Left lung (tissue), 10 donors: ENCODE results near the gene DHODH. TPM values are rescaled to one million over a fixed set of nuclear protein-coding genes. Genes with fewer than 3 reads are reported as not detected.

Source experiments
- ATAC-seq: fragments of 200-7000 bp; cut with Tn5 transposase; one replicate; pipeline ENCODE4 v1.9.1; 2020; ENCODE audit warnings: moderate library complexity
- DNase-seq, 4 donors: peaks; one replicate each; pipeline ENCODE4 v3.0.0-alpha.2; 2013 to 2020
- H3K27ac ChIP-seq, 2 donors: fragments of 200-600 bp; sonication (generic) in 1 of 2; one replicate each; pipeline versions ENCODE4 v1.5.0 to v1.8.0; 2020 to 2021
- H3K27me3 ChIP-seq, 2 donors: fragments of 200-600 bp; sonication (generic) in 1 of 2; one replicate each; pipeline versions ENCODE4 v1.5.0 to v1.8.0; 2020 to 2021
- H3K36me3 ChIP-seq, 2 donors: fragments of 200-600 bp; sonication (generic) in 1 of 2; one replicate each; pipeline versions ENCODE4 v1.5.0 to v1.8.0; 2020 to 2021
- H3K4me1 ChIP-seq, 2 donors: fragments of 200-600 bp; one replicate each; pipeline ENCODE4 v1.8.0; 2021
- H3K4me3 ChIP-seq, 2 donors: fragments of 200-600 bp; sonication (generic) in 1 of 2; one replicate each; pipeline versions ENCODE4 v1.5.0 to v1.8.0; 2020 to 2021; ENCODE audit warnings: mild to moderate bottlenecking in 1 of 2
- H3K9me3 ChIP-seq, 2 donors: fragments of 200-600 bp; sonication (generic) in 1 of 2; one replicate each; pipeline versions ENCODE4 v1.5.0 to v1.8.0; 2020 to 2021
- intact Hi-C, 2 donors: fragments of 100-400 bp; cut with DNase I; formaldehyde crosslinking; loops; one replicate each; pipeline versions ENCODE4 v1.11.2 to v1.14.2; 2022
- polyA plus RNA-seq, 6 donors: library from polyadenylated mRNA; unstranded; fragments of 120-200 nt; gene quantifications; one replicate each; pipeline ENCODE4 v1.2.1, GENCODE V29; 2013; ENCODE audit not compliant: insufficient read length in 6 of 6
- total RNA-seq, 2 donors: library from RNA; stranded (reverse); fragmentation: NEBNext Ultra II Directional; extraction: Animal tissue kit (Norgen Biotek cat#: 25700); gene quantifications; one replicate each; pipeline ENCODE4 v1.2.1, GENCODE V29; 2021
- TF ChIP-seq, protein P1 (sequence below), 2 donors: fragments of 200-600 bp; sonication (generic) in 1 of 2; IDR thresholded peaks; one replicate each; pipeline versions ENCODE4 v1.5.0 to v1.8.0; 2021; ENCODE audit warnings: antibody characterized with exemption in 2 of 2
- donor health status: DM: no; HTN: yes; CAD: no.
- donor health status: DM: no; HTN: no; CAD: no.

DHODH gene
- total and polyA plus RNA-seq, 8 donors = 5.4 to 19.9 (median 16.7) TPM

DNA sequence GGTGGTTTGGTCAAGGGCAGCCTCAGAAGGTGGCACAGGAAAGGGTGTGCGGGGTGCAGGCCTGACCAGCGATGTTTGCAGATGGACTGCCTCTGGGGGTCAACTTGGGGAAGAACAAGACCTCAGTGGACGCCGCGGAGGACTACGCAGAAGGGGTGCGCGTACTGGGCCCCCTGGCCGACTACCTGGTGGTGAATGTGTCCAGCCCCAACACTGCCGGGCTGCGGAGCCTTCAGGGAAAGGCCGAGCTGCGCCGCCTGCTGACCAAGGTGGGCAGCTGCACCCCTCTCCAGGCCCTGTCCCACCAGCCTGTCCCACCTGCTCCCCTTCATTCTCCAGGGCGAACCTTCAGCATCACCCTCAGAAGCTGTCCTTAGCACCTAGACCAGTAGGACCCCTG lies 12.5 kb downstream of the DHODH start:
- ATAC-seq (no peak), DNase-seq (no peak)
- H3K27ac ChIP-seq = no peak overlapping the region
- H3K36me3 ChIP-seq = peaks cover 0 to 83% of the 10 kb centered on the region in 2 donors
- H3K9me3 ChIP-seq = no peaks in the 10 kb centered on the region
- no peaks in the 10 kb centered on the region for H3K27me3 ChIP-seq
- peaks cover 0 to 18% of the 10 kb centered on the region in 2 donors for H3K4me1 ChIP-seq
- intact Hi-C loops = no loop called here
- H3K4me3 ChIP-seq = no peak overlapping the region
- TF ChIP-seq, protein P1, sequence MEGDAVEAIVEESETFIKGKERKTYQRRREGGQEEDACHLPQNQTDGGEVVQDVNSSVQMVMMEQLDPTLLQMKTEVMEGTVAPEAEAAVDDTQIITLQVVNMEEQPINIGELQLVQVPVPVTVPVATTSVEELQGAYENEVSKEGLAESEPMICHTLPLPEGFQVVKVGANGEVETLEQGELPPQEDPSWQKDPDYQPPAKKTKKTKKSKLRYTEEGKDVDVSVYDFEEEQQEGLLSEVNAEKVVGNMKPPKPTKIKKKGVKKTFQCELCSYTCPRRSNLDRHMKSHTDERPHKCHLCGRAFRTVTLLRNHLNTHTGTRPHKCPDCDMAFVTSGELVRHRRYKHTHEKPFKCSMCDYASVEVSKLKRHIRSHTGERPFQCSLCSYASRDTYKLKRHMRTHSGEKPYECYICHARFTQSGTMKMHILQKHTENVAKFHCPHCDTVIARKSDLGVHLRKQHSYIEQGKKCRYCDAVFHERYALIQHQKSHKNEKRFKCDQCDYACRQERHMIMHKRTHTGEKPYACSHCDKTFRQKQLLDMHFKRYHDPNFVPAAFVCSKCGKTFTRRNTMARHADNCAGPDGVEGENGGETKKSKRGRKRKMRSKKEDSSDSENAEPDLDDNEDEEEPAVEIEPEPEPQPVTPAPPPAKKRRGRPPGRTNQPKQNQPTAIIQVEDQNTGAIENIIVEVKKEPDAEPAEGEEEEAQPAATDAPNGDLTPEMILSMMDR (IDR thresholded peaks at IDR 0.05) = no peak

DNA sequence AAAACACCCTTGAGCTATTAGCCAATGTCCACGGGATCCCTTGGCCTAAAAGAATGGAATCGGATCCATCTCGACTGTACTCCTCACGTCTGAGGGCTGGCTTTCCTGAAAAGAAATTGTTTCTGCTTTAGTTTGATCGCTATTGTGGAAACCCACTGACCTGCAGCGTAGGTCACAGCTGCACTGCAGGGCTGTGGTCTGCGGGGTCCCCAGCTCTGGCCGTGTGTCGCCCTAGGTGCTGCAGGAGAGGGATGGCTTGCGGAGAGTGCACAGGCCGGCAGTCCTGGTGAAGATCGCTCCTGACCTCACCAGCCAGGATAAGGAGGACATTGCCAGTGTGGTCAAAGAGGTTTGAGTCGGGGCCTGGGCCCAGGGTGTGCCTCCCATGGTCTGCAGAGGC lies 13.6 kb downstream of the DHODH start:
- DNase-seq (no peak), ATAC-seq (no peak)
- H3K4me3 ChIP-seq = no peak overlapping the region
- no peak overlapping the region for H3K27ac ChIP-seq
- peaks cover 0 to 87% of the 10 kb centered on the region in 2 donors for H3K36me3 ChIP-seq
- TF ChIP-seq, protein P1 (IDR thresholded peaks at IDR 0.05) = no peak
- no peaks in the 10 kb centered on the region for H3K27me3 ChIP-seq
- H3K4me1 ChIP-seq = peaks cover 0 to 7% of the 10 kb centered on the region in 2 donors
- intact Hi-C loops = no loop called here
- H3K9me3 ChIP-seq = no peaks in the 10 kb centered on the region

DNA sequence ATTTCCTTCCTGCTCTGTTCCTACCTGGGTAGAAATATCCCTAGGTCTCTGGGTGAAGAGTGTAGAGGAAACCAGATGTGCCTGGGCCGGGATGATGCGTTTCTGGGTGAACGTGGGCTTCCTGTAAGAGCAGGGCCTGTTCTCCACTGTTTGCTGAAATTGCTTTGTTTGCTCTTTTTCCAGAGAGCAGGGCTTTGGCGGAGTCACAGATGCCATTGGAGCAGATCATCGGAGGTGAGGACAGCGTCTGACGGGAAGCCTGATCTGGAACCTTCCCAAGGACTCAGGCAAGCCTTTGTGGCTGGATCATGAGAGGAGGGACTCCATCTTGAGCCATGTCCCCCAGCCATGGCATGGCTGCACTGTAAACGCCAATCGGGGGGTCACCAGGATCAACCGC lies 15.4 kb downstream of the DHODH start:
- no peaks in the 10 kb centered on the region for H3K27me3 ChIP-seq
- H3K4me3 ChIP-seq = no peak overlapping the region
- H3K4me1 ChIP-seq = no peaks in the 10 kb centered on the region
- TF ChIP-seq, protein P1 (IDR thresholded peaks at IDR 0.05) = no peak
- peaks cover 0 to 69% of the 10 kb centered on the region in 2 donors for H3K36me3 ChIP-seq
- intact Hi-C loops = no loop called here
- no peaks in the 10 kb centered on the region for H3K9me3 ChIP-seq
- no peak for DNase-seq
- ATAC-seq = no peak
- no peak overlapping the region for H3K27ac ChIP-seq

DNA sequence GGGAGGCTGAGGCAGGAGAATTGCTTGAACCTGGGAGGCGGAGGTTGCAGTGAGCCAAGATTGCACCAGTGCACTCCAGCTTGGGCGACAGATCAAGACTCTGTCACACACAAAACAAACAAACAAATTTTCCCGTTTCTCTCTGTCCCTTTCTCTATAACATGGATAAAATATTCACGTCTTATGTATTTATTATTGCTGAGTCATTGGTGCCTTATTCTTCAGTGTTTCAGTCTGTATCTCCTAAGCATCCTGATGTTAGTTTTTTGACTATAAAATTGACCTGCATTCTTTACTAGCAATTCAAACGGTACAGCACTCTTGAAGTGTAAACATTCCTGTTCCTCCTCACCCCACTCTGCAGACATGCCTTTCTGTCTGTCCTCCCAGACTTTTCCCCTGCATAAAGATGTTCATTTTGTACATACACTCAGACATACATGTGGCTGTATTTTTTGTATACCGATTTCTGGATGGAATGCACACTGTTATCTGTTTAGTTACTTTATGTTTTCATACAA lies 16.4 kb downstream of the DHODH start:
- Histone ChIP-seq H3K36me3 (peaks cover 0 to 63% of the 10 kb centered on the region in 2 donors), H3K27ac (no peak overlapping the region), H3K4me1 (no peaks in the 10 kb centered on the region), H3K9me3 (no peaks in the 10 kb centered on the region), H3K27me3 (no peaks in the 10 kb centered on the region), H3K4me3 (no peak overlapping the region)
- intact Hi-C loops = no loop called here
- TF ChIP-seq, protein P1 (IDR thresholded peaks at IDR 0.05) = no peak
- ATAC-seq = no peak
- no peak for DNase-seq

DNA sequence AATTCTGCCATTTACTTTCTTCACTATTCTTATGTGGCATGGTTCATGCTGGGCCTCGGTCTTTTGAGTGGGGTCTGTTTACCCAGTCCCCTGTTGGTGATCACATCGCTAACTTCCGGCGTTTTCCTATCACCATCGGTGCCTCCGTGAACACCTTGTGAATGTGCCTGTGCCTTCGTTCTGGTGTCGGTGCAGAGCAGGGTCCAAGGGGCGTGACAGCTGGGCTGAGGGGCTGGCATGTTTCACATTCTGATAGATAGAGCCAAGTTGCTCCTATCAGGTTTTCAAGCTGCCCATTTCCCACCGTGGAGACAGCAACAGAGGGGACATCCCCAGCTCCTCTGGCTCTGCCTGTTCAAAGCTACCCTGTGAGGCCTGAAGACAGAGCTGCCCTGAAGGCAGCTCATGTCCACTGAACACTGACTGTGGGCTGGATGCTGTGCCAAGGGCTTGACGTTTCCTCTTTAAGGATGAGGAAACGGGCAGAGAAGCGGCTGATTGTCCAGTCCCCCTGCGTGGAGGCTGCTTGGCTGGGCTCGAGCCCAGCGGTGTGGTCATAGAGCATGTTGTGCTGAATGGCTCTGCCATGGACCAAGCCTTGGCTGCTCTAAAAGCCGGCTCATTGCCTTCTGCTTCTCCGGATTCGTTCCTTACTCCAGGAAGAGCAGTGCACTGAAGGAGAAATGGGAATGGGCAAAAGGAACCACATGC lies 17.0 kb downstream of the DHODH start:
- H3K27ac ChIP-seq = no peak overlapping the region
- DNase-seq (no peak), ATAC-seq (no peak)
- TF ChIP-seq, protein P1 (IDR thresholded peaks at IDR 0.05) = no peak
- no peak overlapping the region for H3K4me3 ChIP-seq
- intact Hi-C loops = no loop called here
- peaks cover 0 to 61% of the 10 kb centered on the region in 2 donors for H3K36me3 ChIP-seq
- H3K4me1 ChIP-seq = no peaks in the 10 kb centered on the region
- no peaks in the 10 kb centered on the region for H3K9me3 ChIP-seq
- no peaks in the 10 kb centered on the region for H3K27me3 ChIP-seq
